Amniotic stem cell (primary cell): ENCODE measurements around the gene PPP1CA.

ENCODE experiments used
- DNase-seq: peaks from one replicate; lab custom pipeline; 2025; lab: John Stamatoyannopoulos, UW

The PPP1CA gene

DNA sequence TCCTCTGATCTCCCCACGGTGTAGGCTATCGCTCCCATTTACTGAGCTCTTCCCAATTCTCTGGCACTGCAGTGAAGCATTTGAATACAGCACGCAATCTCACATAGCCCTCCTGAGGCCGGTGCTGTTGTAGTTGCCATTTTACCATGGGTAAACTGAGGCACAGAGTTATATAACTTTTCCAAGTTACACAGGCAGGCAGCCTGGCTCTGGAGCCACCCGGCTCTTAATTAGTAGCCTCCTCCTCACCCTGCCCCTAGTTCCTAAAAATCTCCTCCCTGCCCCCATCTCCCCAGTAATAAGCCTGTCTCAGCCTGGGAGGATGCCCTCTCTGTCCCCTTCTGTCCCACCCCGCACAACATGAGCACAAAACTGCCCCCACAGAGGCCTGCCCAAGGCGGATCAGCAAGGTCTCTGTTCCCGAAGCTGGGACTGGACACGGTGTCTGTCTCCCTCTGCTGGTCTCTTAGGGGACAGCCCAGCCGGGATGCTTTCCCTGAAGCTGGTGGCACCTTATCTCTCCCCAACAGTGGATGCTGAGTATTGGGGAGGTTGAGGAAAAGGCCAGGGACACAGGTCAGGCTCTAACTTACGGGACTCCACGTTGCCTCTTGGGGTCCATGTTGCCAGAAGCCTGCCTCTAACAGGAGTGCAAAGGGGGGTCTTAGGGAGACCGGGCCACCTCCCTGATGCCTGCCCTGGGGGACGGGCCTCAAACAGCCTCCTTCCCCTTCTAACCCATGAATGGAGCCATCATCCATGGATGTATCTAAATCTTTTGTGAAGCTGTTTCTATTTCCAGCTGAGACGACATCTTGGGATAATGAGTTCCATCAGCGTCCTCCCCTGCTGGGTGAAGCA lies 19.2 kb downstream of the PPP1CA start:
- peak; percentile 20 for DNase-seq

DNA sequence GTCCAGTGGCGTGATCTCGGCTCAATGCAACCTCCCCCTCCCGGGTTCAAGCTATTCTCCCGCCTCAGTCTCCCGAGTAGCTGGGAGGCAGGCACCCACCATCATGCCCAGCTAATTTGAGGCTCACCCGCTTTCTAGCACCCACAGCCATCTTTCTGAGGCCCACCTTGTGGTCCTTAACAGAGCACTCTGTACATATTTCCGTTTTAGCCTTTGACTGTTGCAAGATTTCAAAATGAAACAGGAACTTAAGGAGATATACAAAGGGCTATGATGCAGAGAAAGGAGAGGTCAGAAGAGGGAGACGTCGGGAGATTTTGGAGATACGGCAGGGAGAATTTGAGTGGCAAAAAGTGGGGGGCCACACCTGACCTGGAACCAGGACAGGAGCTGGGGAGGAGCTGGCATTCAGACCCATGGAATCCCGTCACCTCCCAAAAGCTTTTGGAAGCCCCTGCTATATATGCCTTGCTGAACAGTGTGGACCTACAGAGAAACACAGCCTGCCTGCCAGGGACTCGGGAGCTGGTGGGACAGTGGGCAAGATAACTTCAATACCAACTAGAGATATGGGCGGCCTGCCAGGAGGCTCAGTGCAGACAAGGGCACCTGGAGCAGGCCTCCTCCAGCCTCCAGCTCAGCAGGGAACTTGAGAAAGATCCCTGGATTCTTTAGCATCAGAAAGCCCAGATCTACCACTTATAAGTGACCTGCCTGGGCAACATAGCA lies 20.2 kb downstream of the PPP1CA start:
- DNase-seq = no peak

DNA sequence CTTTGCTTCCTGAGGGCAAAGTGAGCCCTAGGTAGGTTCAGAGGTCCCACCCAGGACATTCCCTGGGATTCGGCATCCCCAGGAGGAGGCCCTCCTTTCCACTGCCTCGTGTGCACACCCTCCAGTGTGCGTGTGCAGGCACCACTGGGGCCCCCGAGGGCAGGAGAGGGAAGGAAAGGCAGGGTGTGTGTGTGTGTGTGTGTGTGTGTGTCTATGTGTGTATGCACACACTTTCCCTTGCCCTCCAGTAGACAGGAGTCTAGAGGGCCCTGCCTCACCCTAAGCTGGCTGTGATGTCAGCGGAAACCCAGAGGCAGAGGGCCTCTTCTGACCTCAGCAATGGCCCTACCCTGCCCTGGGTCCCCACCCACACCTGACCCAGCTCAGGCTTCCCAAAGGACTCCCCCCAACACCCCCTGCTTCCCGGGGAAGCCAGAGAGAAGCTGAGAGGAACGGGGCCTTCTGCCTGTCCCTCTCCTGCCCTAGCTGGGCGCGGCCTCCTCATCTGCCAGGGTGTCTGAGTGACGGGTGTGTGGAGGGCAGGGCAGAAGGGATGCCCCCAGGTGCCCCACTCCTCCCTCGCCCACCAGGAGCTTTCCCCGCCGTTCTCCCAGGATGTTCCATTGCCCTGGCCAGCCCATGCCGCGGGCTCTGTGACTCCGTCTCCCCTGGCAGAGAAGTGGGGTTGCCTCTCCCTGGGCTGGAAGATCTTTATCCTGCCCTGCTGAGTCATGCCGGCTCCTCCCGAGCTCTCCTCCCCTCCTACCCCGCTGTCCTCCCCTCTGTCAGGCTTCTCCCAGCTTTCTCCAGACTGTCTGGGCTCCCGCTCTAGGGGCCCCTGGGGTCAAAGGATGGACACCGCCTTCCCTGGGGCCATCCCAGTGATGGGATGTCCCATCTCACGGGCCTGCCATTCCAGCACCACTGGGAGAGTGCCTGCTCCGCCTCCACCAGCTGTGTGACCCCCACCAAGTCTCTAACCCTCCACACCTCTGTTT lies 22.3 kb downstream of the PPP1CA start:
- peak; percentile 41 for DNase-seq

DNA sequence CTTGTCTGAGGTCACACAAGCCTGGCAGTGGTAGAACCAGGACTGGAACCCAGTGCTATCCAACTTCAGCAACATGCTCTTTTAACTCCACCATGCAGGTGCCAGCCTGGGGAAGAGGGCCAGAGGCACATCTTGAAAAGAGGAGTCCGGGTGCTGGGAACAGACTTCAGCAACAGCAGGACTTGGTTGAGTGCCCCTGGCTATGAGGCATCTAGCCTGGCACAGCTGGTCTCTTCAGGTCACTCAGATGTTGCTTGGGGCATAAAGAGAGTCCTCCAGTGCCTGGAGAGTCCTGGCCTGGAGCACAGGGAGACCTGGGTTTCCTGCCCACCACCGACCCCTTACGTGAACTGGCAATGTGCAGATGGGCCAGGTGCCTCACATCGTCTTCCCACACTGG lies 23.1 kb downstream of the PPP1CA start:
- no peak for DNase-seq

DNA sequence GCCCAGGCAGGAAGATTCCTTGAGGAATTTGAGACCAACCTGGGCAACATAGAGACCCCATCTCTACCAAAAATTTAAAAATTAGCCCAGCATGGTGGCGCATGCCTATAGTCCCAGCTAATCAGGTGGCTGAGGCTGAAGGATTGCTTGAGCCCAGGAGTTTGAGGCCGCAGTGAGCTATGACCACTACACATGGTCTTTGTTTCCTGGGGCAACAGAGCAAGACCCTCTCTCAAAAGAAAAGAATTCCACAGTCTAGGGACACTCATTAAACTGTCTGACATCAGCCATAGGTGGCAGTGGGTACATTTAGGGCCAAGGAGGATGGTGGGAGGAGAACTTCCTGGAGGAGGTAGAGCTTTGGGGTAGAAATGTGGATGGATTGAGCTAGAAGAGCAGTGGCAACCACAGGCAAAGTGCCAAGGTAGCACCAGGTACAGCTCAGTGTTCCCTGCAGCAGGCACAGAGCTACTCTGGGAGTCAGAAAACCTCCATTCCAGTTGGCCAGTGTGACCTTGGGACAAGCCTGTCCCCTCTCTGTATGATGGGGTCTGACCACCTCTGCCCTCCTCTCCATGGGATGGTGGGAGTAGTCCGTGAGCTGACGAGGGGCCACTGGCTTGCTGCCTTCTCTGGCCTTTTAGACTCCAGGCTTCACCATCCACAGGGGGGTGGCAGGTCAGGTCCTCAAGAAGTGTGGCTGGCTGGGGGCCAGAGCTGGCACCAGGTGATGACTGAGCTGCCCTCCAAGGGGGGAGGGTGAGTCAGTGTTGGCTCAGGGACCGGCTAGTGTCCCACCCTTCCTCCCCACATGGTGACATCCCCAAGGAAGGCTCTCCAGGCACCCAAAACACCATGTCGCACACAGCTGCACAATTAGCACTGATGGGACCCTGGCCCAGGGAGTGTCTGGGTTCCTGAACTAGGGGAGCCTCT lies 24.5 kb downstream of the PPP1CA start:
- no peak for DNase-seq

DNA sequence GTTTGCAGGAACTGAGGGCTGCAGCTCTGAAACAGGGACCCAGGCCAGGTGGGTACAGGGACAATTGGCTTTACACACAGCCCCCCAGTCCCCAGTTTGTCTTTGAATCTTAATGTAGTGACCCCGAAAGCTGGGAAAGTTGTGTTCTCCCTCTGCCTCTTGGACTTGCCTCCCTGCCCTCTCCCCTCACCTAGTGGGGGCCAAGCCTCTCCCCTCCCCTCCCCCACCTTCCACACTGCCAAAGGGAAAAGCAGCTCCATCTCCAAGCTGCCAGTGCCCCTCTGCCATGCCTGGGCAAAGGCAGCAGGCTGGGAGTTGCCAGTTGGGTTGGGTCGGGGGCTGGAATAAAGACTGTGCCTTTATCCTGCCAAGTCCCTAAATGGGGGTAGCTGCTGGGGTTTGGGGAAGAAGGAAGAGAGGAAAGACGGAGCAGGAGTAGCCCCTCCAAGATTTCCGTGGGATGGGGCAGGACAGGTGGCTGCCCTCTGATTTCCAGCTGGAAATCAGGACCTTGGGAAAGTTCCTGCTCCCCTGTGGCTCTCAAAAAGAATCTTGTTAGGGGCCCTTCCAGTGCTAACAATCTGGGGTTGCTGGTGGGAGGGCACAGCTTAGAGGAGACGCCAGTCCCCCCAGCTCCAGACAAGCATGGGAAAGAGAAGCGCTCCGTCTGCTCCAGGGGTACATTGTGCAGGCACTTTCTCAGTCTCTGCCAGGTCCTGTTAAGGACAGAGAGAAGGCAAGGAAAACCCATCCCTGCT lies 25.4 kb downstream of the PPP1CA start:
- DNase-seq = no peak

DNA sequence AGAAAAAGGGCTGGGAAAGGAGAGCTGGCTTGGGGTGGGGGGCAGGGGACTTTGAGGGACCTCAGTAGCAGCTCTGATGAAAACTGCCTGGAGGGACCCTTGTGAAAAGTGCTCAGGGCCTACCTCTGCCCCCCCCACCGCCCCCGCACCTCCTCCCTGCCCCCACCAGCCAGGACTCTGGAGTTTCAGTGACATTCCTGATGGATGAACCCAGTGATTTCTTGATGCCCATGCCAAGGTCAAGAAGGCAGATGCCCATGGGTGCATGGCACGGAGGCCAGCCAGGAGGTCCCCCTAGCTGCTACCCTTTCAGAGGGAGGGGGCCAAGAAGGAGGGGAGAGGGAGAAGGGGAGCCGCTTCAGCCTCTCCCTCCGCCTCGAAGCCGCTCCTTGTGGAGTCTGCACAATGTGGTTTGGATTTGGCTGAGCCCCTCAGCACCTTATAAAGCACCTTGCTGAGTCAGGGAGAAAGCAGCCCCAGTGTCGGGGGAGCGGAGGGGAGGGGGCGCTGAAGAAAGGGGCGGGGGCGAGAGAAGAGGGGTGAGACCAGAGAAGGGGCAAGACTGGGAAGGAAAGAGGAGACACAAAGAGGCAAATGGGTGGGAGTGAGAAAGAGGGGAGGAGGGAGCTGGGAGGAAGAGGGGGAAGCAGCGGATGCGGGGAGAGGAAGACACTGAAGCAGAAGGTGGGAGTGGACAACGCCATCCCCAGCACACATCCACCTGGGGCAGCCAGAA lies 26.2 kb downstream of the PPP1CA start:
- DNase-seq = no peak

DNA sequence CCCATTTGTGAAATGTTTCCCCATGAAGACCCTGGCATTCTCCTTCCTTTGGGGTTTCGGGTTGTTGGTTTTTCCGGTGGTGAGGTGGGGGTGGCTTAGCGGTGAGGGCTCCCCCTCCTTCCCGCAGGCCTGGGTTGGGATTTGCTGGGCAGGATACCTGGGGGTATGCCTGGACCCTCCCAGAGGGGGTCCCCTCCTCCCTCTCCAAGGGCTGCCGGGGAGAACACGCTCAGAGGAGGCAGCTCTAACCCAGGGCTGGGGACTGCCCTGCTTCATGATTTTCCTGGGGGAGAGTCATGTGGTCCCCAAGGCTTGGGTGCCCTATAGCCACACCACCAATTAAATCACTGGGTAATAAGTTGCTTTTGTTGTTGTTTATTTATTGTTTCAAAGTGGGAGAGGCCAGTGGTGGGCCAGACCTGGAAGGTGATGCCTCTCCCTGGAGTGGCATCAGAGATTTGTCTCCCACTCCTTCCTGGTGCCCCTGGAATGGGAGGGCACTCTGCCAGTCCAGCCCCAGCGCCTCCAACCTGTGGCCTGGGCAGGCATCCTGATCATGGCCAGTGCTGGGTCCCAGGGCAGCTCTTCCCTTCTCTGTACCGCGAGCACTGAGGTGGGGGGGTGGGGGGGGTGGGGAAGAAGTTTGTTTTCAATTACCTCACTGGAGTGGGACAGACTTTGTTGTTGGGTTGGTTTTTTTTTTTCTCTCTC lies 26.9 kb downstream of the PPP1CA start:
- DNase-seq = no peak

DNA sequence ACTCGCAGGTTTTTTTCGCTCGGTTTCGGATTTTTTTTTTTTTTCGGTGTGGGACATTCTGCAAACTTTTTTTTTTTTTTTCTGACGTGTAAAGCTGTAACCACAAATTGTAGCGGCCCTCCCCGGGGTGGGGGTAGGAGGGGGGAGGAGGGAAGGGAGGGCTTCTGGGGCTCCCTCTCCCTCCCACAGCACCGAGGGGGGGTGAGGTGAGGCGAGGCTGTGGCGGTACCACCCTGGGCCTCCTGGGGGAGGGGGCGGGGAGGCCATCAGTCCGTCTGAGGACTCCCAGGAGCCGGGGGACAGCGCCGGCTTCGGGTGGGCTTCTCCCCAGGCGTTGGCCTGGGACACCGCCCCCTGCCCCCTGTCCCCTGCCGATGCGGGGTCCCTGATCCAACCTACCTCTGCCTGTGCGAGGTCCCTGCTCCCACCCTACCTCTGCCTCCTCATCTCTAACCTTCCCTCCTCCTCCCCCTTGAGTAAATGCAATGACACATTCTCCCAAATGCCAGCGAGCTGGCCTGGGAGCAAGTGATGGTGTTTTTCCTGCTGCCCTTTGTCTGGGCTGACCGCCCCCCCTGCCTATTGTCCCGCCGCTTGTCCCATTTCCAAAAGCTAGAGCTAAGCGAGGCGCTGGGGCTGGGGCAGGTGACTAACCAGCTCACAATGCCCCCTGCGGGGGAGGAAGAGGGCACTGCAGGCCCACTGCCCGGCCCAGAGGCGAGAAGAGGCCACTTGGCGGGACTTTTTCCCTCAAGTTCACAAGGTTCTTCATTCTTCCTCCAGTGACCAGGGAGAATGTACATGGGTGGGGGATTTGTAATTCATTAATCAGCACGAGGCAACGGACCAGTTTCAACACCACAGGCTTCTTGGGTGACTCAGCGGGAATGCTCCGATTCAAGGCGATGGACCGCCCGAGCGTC lies 27.7 kb downstream of the PPP1CA start:
- peak; percentile 87 for DNase-seq

DNA sequence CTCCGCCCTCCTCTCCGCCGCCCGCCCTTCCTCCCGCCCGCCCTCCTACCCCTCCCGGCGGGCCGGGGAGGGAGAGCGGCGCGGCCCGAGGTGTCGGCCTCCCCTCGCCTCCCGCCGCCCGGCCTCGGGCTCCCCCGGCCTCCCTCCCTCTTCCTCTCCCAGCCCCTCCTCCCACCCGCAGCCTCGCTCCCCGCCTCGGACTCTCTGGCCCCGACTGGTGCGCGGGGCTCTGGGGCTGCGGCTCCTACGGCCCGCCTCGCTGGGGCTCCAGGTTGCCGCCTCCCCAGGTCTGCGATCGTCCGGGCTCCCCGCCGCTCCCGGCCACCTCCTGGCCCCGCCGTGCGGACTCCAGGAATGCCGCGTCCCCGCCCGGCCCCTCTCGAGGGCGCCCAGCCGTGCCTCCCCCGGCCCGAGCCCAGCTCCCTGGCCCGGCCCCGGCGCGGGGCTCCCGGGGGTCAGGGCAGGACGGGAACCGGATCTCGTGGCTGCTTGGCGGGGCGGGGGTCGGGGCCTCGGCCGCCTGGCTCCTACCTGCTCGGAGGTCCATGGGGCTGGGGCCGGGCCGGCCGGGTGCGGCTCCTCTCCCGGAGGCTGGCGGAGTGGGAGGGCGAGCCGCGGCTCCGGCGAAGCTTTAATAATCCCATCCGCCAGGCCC lies 28.5 kb downstream of the PPP1CA start, which contains the start of gene CLCF1:
TSS of gene CLCF1 (minus strand) at position 606 of the 655 bp plus-strand sequence. CDS start at position 547, 59 bp downstream.
- DNase-seq = no peak

DNA sequence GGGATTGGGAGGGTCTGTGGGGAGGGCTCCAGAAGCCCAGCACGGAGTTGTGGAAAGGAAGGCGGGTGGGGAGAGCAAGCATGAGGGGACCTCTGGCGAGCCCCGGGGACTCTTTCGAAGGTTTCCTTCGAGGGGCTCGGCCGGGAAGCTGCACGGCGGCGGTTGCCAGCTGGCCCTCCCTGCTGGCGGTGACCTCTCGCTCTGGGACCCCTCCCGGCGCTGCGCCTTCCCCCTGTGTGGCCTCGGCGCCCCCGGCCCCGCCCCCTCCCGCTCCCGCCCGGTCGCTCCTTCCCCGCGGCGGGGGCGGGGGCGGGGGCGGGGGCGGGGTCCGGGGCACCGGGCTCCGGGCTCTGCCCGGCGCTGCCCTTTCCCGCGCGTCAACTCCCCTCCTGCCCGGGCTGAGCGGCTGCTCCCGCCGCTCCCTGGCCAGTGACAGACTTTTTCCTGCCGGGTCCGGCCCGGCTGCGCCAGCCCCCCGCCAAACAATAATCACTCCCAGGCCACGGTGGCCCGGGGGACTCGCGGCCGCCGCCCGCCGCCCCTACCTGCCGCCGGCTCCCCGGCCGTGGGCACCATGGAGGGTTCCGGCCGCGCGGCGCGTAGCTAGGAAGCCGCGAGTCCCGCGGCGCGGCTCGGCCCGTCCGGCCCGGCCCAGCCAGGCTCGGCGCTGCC lies 29.2 kb downstream of the PPP1CA start:
- no peak for DNase-seq

DNA sequence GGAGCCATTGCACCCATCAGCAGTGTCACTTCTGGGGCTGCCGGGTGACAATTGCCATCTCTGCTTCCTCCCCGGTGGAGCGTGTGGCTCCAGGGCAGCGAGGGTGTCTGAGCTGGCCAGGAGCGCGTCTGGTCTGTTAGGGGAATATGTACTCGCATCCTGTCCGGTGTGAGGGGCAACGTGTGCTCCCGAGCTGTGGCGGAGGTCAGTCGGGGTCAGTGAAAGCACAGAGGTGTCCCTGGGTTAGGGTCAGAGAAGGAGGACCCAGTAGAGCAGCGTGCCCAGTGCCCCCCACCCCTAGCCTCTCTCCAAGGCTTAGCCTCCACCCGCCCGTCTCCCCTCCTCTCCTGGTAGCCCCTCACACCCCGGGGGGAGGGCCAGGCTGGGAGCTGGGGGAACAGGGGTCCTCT lies 29.7 kb downstream of the PPP1CA start:
- DNase-seq = no peak

DNA sequence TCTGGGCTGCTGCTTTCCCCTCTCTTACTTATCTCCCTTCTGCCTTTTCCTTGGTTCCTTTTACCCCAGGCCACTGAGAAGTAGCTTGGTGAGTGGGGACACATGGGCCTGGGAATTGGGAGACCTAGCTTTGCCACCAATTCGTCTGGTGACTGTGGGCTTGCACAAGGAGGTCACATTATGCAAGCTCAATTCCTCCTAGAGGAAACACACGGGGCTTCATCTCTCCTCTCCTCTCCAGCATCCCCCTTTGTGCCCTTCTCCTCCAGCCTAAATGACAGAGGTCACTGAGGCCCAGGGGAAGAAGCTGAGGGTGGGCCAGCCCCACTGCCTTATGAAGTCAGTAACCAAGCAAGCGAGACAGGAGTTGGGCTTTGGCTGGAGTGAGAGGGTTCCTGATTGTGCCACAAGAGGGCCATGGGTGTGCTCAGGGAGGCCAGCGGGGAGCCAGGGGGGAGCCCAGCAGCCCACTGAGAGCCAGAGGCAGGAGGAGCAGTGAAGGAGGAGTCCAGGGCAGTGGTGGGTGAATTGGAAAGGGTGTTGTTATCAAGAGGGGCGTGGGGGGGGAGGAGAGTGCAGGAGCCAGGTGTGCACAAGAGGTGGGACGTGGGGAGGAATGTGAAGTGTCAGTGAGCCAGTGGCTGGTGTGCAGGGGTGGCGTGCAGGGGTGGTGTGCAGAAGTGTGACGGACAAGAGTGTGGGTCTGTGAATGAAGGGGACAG lies 30.3 kb downstream of the PPP1CA start:
- peak; percentile 41 for DNase-seq

DNA sequence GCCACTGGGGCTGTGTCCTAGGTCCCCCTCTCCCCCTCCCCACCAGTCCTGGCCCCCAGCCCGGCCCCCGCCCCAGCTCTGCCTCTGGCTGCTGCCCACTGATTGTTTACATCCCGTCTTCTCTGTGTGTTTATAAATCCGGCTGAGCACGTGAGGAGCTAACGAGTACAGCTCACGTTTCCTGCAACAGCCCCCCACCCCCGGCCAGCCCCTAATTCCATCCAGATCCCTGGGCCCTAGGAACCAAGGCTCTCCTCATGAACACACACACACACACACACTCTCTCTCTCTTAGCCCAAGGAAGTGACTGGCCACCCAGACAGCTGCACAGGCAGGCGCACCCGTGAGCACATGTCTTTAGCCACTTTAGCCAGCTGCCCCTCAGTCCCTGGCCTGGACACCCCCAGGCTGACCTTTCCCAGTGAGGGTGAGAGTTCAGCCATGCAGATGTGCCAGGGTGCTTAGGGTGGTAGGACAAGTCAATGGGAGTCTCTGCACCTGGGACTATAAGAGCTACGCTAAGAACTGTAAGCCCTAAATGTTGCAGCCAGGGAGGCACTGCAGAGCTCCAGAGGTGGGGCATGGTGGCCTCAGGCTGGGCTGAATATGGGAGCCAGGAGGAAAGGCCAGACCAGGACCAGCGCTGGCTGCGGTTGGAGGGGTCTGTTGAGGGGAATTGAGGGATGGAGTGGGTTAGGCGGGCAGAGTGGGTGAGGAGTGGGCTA lies 31.1 kb downstream of the PPP1CA start:
- DNase-seq = no peak

DNA sequence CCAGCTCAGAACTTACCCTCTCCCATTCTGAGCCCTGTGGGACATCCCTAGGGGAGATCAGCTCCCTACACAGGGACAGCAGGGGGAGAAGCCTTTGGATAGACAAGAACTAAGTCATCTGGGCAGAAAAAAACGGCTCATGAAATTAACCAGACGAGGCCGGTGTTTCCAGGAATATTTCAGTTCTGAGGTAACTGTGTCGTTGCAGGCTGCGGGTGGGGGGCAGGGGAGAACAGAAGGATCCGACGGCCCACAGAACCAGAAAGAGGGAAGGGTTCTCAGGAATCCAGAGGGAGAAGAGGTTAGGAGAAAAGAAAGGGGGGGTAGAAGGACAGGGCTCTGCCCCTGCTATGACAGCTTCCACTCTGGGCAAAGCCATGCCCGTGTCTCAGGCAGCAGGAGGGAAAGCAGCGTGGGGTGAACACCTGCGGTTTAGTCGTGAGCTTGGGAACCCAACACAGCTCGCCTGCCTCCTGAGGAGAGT lies 31.8 kb downstream of the PPP1CA start:
- no peak for DNase-seq
